HepG2 (cell line): ENCODE results near the gene HIPK4. TPM values are rescaled to one million over a fixed set of nuclear protein-coding genes. Genes with fewer than 3 reads are reported as not detected.

Experiments
- ATAC-seq: fragments of 200-7000 bp; cut with Tn5 transposase; 3 replicates; pipeline ENCODE4 v1.9.1; 2020; ENCODE audit warnings: mild to moderate bottlenecking, moderate library complexity
- BruUV-seq: library from RNA; stranded (reverse); fragments of 400-500 nt; replicated peaks from 2 replicates; lab custom pipeline; 2021; lab: Mats Ljungman, UMichigan
- CTCF ChIA-PET: fragments of 300-600 bp; formaldehyde crosslinking; extraction: SDS; loops from one replicate; lab custom pipeline; 2021; ENCODE audit warnings: low total read pairs, inconsistent platforms, low intra/inter-chr PET ratio; lab: Yijun Ruan, JAX
- POLR2A ChIA-PET: fragments of 350-600 bp; sonication (Branson Sonifier 250); formaldehyde crosslinking; loops from one replicate; lab custom pipeline; 2020; ENCODE audit warnings: antibody characterized with exemption, inconsistent platforms; lab: Yijun Ruan, JAX
- DNase-seq: peaks from one replicate; pipeline ENCODE4 v3.0.0-alpha.2; 2015; ENCODE audit warnings: low spot score
- FAIRE-seq: peaks from 3 replicates; lab custom pipeline; 2011; peaks lifted over from hg19 to GRCh38; lab: Jason Lieb, UNC
- H2AFZ ChIP-seq: one replicate; pipeline ENCODE4 v1.6.1; 2011; ENCODE audit warnings: low read length, inconsistent platforms
- H3K27ac ChIP-seq: fragments of 300-600 bp; 3 replicates; pipeline ENCODE4 v1.8.0; 2011; ENCODE audit warnings: mixed run types, mild to moderate bottlenecking, mixed read lengths, low read length, inconsistent platforms; ENCODE audit not compliant: insufficient read depth; ENCODE audit errors: extremely low read length
- H3K27me3 ChIP-seq, 2 experiments: fragments of 200-600 bp in 1 of 2; 2 replicates in 1 of 2; 3 replicates in 1 of 2; pipeline versions ENCODE4 v1.6.0 to v1.8.0; 2011; ENCODE audit warnings: low read length in 2 of 2, mild to moderate bottlenecking in 2 of 2, moderate library complexity in 2 of 2, inconsistent platforms in 1 of 2; ENCODE audit not compliant: insufficient read depth in 2 of 2, control insufficient read depth in 1 of 2
- H3K36me3 ChIP-seq, 2 experiments: fragments of 200-600 bp in 1 of 2; replicated peaks in 1 of 2; 2 replicates in 1 of 2; 3 replicates in 1 of 2; pipeline versions ENCODE4 v1.5.1 to v1.8.0; 2011; ENCODE audit warnings: low read length in 2 of 2, inconsistent platforms in 1 of 2; ENCODE audit not compliant: insufficient read depth in 2 of 2, control insufficient read depth in 1 of 2
- H3K4me1 ChIP-seq: 2 replicates; pipeline ENCODE4 v1.5.1; 2012; ENCODE audit warnings: low read length, inconsistent platforms; ENCODE audit not compliant: insufficient read depth
- H3K4me2 ChIP-seq: 2 replicates; pipeline ENCODE4 v1.6.0; 2011; ENCODE audit warnings: low read depth, low read length, inconsistent platforms
- H3K4me3 ChIP-seq, 3 experiments: fragments of 200-600 bp in 1 of 3; sonication (generic), shearing (Covaris generic) in 1 of 3; replicated peaks in 1 of 3; 2 replicates each; pipeline ENCODE4 v1.5.1; 2011 to 2016; ENCODE audit warnings: low read length in 3 of 3, inconsistent platforms in 2 of 3, low read depth in 2 of 3, mild to moderate bottlenecking in 2 of 3, control low read depth in 1 of 3, mixed read lengths in 1 of 3; ENCODE audit not compliant: insufficient read depth in 1 of 3
- H3K79me2 ChIP-seq: one replicate; pipeline ENCODE4 v1.6.1; 2011; ENCODE audit warnings: low read length, inconsistent platforms; ENCODE audit not compliant: insufficient read depth
- H3K9ac ChIP-seq: 2 replicates; pipeline ENCODE4 v1.6.0; 2011; ENCODE audit warnings: mild to moderate bottlenecking, low read depth, low read length, inconsistent platforms; ENCODE audit not compliant: insufficient read depth
- H3K9me3 ChIP-seq: 2 replicates; pipeline ENCODE4 v1.5.1; 2012; ENCODE audit warnings: mild to moderate bottlenecking, low read length
- H4K20me1 ChIP-seq: 2 replicates; pipeline ENCODE4 v1.6.0; 2011; ENCODE audit warnings: inconsistent platforms, mild to moderate bottlenecking, low read length, moderate library complexity; ENCODE audit not compliant: insufficient read depth
- MAFF ChIP-seq: IDR thresholded peaks from 2 replicates; pipeline ENCODE4 v1.6.1; 2011; ENCODE audit warnings: low read depth, low read length, improper control_type of control experiment
- MAFK ChIP-seq, 2 experiments: IDR thresholded peaks in 1 of 2; conservative IDR thresholded peaks in 1 of 2; 2 replicates each; pipeline ENCODE4 v1.6.1; 2011; ENCODE audit warnings: improper control_type of control experiment in 2 of 2, low read length in 2 of 2
- NFE2L2 ChIP-seq: fragments of 150-350 bp; IDR thresholded peaks from 2 replicates; pipeline ENCODE4 v1.6.1; 2014; ENCODE audit warnings: low read length
- RFX5 ChIP-seq: IDR thresholded peaks from 2 replicates; pipeline ENCODE4 v1.6.1; 2011; ENCODE audit warnings: low read depth, low read length, improper control_type of control experiment
- TFAP4 ChIP-seq: sonication (generic); IDR thresholded peaks from 2 replicates; pipeline ENCODE4 v1.6.1; 2016; ENCODE audit warnings: low read depth, borderline replicate concordance
- ZNF703 ChIP-seq: sonication (generic); formaldehyde crosslinking; IDR thresholded peaks from 2 replicates; pipeline ENCODE4 v1.5.1; 2020; ENCODE audit warnings: missing genetic modification reagents, mild to moderate bottlenecking, moderate library complexity, borderline replicate concordance
- WGBS: methylation state at CpG from one replicate; pipeline ENCODE4 v1.1.6; 2017; ENCODE audit warnings: low lambda C conversion rate; 5-methylcytosine and 5-hydroxymethylcytosine counted together
- in situ Hi-C: cut with HindIII; loops from 2 replicates; pipeline ENCODE4 v1.10.0; 2017; ENCODE audit warnings: low pct_unique_long_range_greater_than_20kb; ENCODE audit not compliant: extremely low pct_ligation_motif_present
- intact Hi-C: fragments of 100-400 bp; cut with micrococcal nuclease; formaldehyde crosslinking; loops from one replicate; pipeline ENCODE4 v1.10.0; 2022; ENCODE audit not compliant: unreplicated experiment
- polyA plus RNA-seq, 8 experiments: library from polyadenylated mRNA; depleted of rRNA in 3 of 8; stranded (reverse) in 7 of 8; unstranded in 1 of 8; fragments of >200 nt; fragmentation: Illumina TruSeq in 4 of 8; extraction: Trizol in 4 of 8; gene quantifications; 2 replicates each; pipeline versions ENCODE4 v1.2.1 to v1.2.3, GENCODE V29; 2011 to 2016; ENCODE audit warnings: low read depth in 4 of 8, missing spikeins in 1 of 8, mixed read lengths in 1 of 8; ENCODE audit not compliant: insufficient read depth in 1 of 8
- total RNA-seq, 5 experiments: library from RNA; depleted of rRNA; stranded (reverse); fragments of >200 nt; fragmentation: Illumina TruSeq; extraction: Trizol; gene quantifications; 2 replicates each; pipeline ENCODE4 v1.2.3, GENCODE V29; 2016; ENCODE audit warnings: low read depth in 1 of 5

Gene HIPK4
- total and polyA plus RNA-seq, 2 of the 13 experiments (the other 11 are each of a cell fraction or from before 2014, with no cell fraction given), result 0.03 TPM; not detected in 1

GRCh38 chr19:40366697-40367561 lies 23.1 kb downstream of the HIPK4 start:
- TF ChIP-seq ZNF703 (CRISPR knock-in tag) (no peak), MAFF (peak; percentile 52; the same call in 1 of the 2 replicates), TFAP4 (no peak), NFE2L2 (peak; percentile 17; the same call in 1 of the 2 replicates), RFX5 (peak; percentile 64), MAFK (conservative IDR thresholded peaks at IDR 0.05 in 1 of 2, IDR thresholded peaks at IDR 0.05 in 1 of 2; ENCODE audit: low read length in 2 of 2) (peak; percentile 42 to 73)
- Histone ChIP-seq H3K27ac (no peak overlapping the region), H4K20me1 (no peaks in the 10 kb centered on the region), H3K4me3 (no peak overlapping the region), H3K4me1 (no peaks in the 10 kb centered on the region), H3K4me2 (no peak overlapping the region), H3K36me3 (peaks cover 3 to 12% of the 10 kb centered on the region in 2 experiments; a peak in 3 of 5 replicates), H3K9ac (no peak overlapping the region), H3K9me3 (no peaks in the 10 kb centered on the region), H2AFZ (no peak overlapping the region), H3K79me2 (no peaks in the 10 kb centered on the region), H3K27me3 (no peaks in the 10 kb centered on the region)
- ChIA-PET CTCF (no interaction called here), POLR2A (no interaction called here)
- ATAC-seq (no peak), DNase-seq (no peak), FAIRE-seq (no peak)
- no TSS peak for BruUV-seq
- in situ Hi-C loops, result no loop called here
- intact Hi-C loops, result no loop called here
- 98% methylated on average over 17 of the region's 27 CpGs for WGBS
